LoVo (cell line): Measurements from ENCODE around the gene ZAP70.

Experiments
- DNase-seq: peaks from one replicate; pipeline ENCODE4 v3.0.0-alpha.2; 2016; ENCODE audit warnings: low spot score

ZAP70 gene

GRCh38 chr2:97788986-97789644 is 75.7 kb downstream of the ZAP70 start:
- DNase-seq, result no peak
